GM21576 (cell line): Measurements from ENCODE around the gene BTK.
"Not testable (repeated sequence)": the region's sequence is repeated elsewhere in the genome, so short reads cannot be mapped to it uniquely, and the experiment has no call there.

Source experiments
- ATAC-seq: cut with Tn5 transposase; IDR thresholded peaks from one replicate; pipeline ENCODE4 v1.9.1; 2021; ENCODE audit warnings: mild to moderate bottlenecking, moderate library complexity; ENCODE audit not compliant: unreplicated experiment

Gene BTK

DNA sequence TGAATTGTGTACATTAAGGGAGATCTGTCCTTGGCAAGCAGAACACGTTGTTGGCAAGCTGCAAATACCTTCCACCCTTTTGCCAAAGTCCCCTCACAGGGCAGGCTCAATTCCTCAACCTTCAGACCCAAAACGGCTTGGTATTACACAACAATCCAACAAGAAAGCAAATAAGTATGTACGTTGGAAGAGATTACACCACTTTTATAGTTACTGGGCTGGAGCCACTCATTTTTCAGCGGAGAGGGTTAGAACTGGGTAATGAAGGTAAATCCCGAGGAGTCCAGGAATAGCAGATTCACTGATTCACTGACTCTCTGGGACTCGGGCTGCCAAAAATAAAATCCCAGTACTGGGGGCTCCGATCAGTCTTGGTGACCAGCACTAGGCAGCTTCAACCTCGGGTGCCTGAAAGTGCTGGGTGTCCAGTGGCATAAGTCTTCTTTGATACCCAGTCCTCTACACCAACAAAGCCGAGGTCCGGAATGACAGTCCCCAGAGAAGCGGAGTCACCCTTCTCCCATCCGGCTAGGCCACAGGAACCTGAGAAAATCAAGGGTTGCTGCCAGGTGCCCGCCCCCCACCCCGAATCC, 38.0 kb downstream of the BTK start:
- peak; percentile 3 for ATAC-seq

DNA sequence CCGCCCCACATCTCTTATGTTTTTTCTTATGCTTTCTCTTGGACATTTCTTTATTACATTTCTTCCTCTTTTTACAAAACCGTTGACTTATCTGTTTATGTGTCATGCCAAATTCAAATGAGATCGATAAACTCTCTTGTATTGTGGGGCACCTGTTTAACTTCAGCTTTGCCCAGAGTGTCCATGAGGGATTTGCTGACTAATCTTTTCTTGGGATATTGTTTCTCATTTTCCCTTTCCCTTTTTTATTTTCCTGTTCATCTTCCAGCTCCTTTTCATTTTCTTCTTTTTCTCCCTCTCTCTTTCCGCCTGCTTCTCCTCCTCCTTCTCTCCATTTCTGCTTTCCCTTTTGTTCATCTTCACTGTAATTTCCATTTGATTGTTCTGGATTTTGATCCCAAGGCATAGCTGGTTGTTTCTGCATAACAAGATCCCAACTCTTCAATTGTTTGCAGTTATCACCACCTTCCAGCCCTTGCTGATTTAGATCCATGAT, 48.2 kb downstream of the BTK start:
- no peak for ATAC-seq

DNA sequence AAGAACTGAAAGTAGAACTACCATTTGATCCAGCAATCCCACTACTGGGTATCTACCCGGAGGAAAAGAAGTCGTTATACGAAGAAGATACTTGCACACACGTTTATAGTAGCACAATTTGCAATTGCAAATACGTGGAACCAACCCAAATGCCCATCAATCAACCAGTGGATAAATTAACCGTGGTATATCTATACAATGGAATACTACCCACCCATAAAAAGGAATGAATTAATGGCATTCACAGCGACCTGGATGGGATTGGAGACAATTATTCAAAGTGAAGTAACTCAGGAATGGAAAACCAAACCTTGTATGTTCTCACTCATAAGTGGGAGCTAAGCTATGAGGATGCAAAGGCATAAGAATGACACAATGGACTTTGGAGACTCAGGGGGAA, 51.7 kb downstream of the BTK start:
- ATAC-seq: not testable (repeated sequence)

DNA sequence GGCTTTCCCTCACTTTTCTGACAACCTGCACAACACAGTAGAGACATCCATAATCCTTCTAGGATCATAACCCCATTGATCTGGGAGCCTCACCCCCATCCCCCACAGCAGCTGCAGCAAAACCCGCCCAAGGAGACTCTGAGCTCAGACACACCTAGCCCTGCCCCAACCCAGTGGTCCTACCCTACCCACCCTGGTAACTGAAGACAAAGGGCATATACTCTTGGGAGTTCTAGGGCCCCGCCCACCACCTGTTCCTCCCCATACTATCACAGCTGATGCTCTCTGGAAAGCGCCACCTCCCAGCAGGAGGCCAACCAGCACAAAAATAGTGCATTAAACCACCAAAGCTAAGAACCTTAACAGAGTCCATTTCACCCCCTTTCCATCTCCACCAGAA, 59.4 kb downstream of the BTK start:
- ATAC-seq: not testable (repeated sequence)

DNA sequence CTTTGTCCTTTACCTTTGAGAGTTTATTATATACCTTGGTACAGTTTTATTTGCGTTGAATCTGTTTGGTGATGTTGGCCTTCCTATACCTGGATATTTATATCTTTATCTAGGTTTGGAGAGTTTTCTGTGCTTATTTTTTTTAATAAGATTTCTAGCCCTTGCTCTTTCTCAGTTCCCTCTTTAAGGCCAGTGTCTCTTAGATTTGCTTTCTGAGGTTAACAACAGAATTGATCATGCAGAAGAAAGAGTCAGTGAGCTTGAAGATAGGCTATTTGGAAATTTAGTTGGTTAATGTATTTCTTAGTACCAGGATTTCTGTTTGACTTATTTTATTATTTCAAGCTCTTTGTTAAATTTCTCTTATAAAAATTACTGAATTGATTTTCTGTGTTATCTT, 82.2 kb downstream of the BTK start:
- no peak for ATAC-seq
